ENCODE measurements around the gene ZMYND8. TPM values are rescaled to one million over a fixed set of nuclear protein-coding genes. Genes with fewer than 3 reads are reported as not detected.
A peak's percentile ranks its signal among the peaks of the same experiment; 100 is the strongest.

Gene ZMYND8
- total RNA-seq, 4 donors from 2014 or later = 32.2 to 78.9 (median 54.4) TPM

DNA sequence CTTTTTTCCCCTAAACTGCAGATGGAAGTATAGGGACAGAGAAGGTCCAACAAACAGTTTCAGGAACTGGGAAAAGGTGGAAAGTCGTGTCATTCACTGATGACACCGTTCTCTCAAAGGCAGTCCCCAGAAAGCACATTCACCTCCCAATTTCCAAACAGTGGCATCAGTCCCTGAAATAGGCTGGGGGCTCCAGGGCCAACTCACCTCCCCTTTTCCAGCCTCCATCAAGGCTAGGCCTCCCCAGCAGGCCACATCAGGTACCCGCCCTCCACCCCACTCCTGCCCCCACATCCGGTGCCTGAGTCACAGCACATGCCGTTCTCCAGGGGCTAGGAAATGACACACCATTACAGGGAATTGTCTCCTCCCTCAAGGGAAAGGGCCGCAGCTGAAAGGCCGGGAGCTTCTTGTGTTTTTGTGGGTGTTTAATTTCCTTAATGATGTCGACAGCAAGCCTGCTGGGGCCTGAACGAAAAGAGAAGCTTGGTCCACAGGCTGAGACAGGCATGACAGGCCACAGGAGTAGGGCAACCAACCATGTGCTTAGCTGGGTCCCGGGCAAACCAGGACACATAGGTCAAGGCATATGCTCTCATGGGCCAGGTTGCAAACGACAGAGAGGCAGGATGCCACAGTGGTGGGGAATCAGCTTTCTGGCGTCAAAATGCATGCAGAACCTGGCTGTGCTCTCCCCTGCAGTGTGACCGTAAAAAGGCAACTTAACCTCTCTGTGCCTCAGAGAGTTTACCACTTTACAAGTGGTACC, 39.2 kb downstream of the ZMYND8 start:
- TF ChIP-seq EP300 (IDR thresholded peaks at IDR 0.05) (peak; percentile 96), POLR2A (IDR thresholded peaks at IDR 0.05) (peak; percentile 64 to 69), CTCF (IDR thresholded peaks at IDR 0.05) (peak in 2 of 4 experiments; percentile 31 to 47), POLR2AphosphoS5 (IDR thresholded peaks at IDR 0.05) (peak; percentile 100)
- Histone ChIP-seq H3K4me1 (peaks cover 30 to 98% (median 61%) of the 10 kb centered on the region in 3 donors), H3K36me3 (no peaks in the 10 kb centered on the region), H3K27me3 (no peaks in the 10 kb centered on the region), H3K9me3 (no peaks in the 10 kb centered on the region), H3K27ac (peak overlapping the region; percentile 98 to 100 (median 100)), H3K4me3 (peak overlapping the region in 1 of 2 donors; percentile 46)
- peak; percentile 69 for ATAC-seq
- WGBS, 2 donors (ENCODE audit: low coverage in 1 of 2) = 23% methylated on average over 8 of the region's 13 CpGs; no CpG with 5 or more reads in 1 of the 2 donors

DNA sequence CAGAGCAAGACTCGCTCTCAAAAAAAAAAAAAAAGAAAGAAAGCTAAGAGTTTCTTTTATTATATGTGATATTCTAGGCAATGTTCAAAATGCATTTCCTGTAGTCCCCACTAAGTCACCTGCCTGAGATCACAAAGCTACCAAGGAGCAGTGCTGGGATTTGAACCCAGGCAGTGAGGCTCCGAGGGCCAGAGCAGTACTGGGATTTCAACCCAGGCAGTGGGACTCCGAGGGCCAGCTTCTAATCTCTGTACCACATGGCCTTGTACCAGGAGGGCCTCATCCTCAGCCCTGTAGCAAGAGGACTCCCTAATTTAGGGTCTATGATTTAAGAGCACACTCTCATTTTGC, 39.7 kb downstream of the ZMYND8 start:
- Histone ChIP-seq H3K9me3 (no peaks in the 10 kb centered on the region), H3K27me3 (no peaks in the 10 kb centered on the region), H3K4me1 (peaks cover 30 to 98% (median 61%) of the 10 kb centered on the region in 3 donors), H3K36me3 (no peaks in the 10 kb centered on the region), H3K27ac (peak overlapping the region; percentile 98 to 100 (median 100)), H3K4me3 (no peak overlapping the region)
- 83 to 95% methylated on average over 1 to 2 of the region's 3 CpGs for WGBS, 2 donors (ENCODE audit: low coverage in 1 of 2)
- no peak for ATAC-seq
- TF ChIP-seq POLR2AphosphoS5 (IDR thresholded peaks at IDR 0.05) (no peak), EP300 (IDR thresholded peaks at IDR 0.05) (no peak), CTCF (IDR thresholded peaks at IDR 0.05) (no peak), POLR2A (IDR thresholded peaks at IDR 0.05) (no peak)

- Histone ChIP-seq H3K27ac (peak overlapping the region; percentile 98 to 100 (median 100)), H3K27me3 (no peaks in the 10 kb centered on the region), H3K36me3 (peaks cover 0 to 5% of the 10 kb centered on the region in 2 donors), H3K4me3 (no peak overlapping the region), H3K4me1 (peaks cover 25 to 96% (median 52%) of the 10 kb centered on the region in 3 donors), H3K9me3 (no peaks in the 10 kb centered on the region)
- peak; percentile 10 for ATAC-seq
- TF ChIP-seq EP300 (IDR thresholded peaks at IDR 0.05) (no peak), CTCF (IDR thresholded peaks at IDR 0.05) (peak in 1 of 4 experiments; percentile 12), POLR2A (IDR thresholded peaks at IDR 0.05) (peak in 1 of 2 donors; percentile 7), POLR2AphosphoS5 (IDR thresholded peaks at IDR 0.05) (peak; percentile 92)
- WGBS, 2 donors (ENCODE audit: low coverage in 1 of 2) = 22 to 66% methylated on average over 2 to 10 of the region's 10 CpGs
Measured at GRCh38 chr20:47315339-47316056, 41.0 kb downstream of the ZMYND8 start.

DNA sequence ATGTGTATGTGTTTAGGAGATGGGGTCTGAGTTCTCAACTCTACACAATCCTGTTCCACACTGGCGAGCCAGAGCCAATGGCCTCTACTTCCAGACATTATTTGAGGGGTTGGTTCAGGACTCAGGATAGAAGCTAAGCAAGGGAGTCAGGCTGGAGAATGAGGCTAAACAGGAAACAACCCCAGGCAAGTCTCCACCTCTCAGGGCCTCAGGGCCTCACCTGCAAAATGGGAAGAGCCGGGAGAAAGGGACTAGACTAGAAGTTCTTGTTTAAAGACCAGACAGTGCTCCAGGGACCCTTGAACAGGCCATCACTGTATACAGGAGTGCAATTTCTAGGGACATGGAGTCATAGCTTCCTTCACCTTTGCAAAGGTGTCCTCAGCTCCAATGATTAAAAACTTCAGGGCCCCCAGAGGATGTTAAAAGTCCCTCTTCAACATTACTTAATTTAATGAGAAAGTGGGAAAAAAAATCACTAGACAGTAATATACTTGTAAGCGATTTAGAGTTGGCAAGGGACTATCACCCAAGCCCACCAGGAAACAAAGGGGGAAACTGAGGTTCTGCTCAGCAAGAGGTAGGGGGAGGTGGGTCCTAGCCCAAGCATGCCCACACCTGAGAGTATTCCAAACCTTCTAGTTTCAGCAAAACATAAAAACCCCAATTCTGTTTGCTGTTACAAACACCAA, 41.7 kb downstream of the ZMYND8 start:
- no peak for ATAC-seq
- H3K4me1 ChIP-seq = peaks cover 20 to 96% (median 45%) of the 10 kb centered on the region in 3 donors
- 95 to 100% methylated on average over 2 of the region's 3 CpGs for WGBS, 2 donors (ENCODE audit: low coverage in 1 of 2)

More for the DNA sequence above, 41.7 kb downstream of the ZMYND8 start:
- TF ChIP-seq CTCF (IDR thresholded peaks at IDR 0.05) = no peak
- TF ChIP-seq POLR2AphosphoS5 (IDR thresholded peaks at IDR 0.05) = no peak
- no peak for TF ChIP-seq POLR2A (IDR thresholded peaks at IDR 0.05)
- TF ChIP-seq EP300 (IDR thresholded peaks at IDR 0.05) = no peak
- Histone ChIP-seq H3K4me3 (no peak overlapping the region), H3K27ac (peak overlapping the region; percentile 98 to 100 (median 100)), H3K27me3 (no peaks in the 10 kb centered on the region), H3K36me3 (peaks cover 0 to 8% of the 10 kb centered on the region in 2 donors), H3K9me3 (no peaks in the 10 kb centered on the region)
